Tibial artery (tissue), 4 donors: ENCODE measurements around the gene PNPLA1.

ENCODE experiments used
- DNase-seq, 2 donors: peaks; one replicate each; pipeline ENCODE4 v3.0.0-alpha.2; 2019
- H3K27ac ChIP-seq, 2 donors: fragments of 200-600 bp; sonication (generic) in 1 of 2; 1 replicate in 1 of 2; 2 replicates in 1 of 2; pipeline ENCODE4 v1.5.1; 2018 to 2019; ENCODE audit warnings: mild to moderate bottlenecking in 1 of 2
- H3K27me3 ChIP-seq, 2 donors: fragments of 200-600 bp; sonication (generic) in 1 of 2; one replicate each; pipeline versions ENCODE4 v1.5.1 to v1.6.0; 2016 to 2019
- H3K36me3 ChIP-seq, 3 donors: fragments of 200-600 bp; sonication (generic) in 2 of 3; one replicate each; pipeline ENCODE4 v1.5.1; 2016 to 2019; ENCODE audit warnings: mild to moderate bottlenecking in 2 of 3
- H3K4me1 ChIP-seq, 4 donors: fragments of 200-600 bp; sonication (generic) in 2 of 4; 1 replicate in 3 of 4; 2 replicates in 1 of 4; pipeline ENCODE4 v1.5.1; 2016 to 2019
- H3K4me3 ChIP-seq, 2 donors: fragments of 200-600 bp; sonication (generic) in 1 of 2; 1 replicate in 1 of 2; 2 replicates in 1 of 2; pipeline ENCODE4 v1.5.1; 2018 to 2019; ENCODE audit warnings: mild to moderate bottlenecking in 2 of 2
- H3K9me3 ChIP-seq, 3 donors: fragments of 200-600 bp; sonication (generic) in 1 of 3; one replicate each; pipeline ENCODE4 v1.5.1; 2016 to 2019
- CTCF ChIP-seq, 2 experiments: fragments of 200-600 bp in 1 of 2; fragments of 450-650 bp in 1 of 2; IDR thresholded peaks; one replicate each; pipeline ENCODE4 v1.5.1; 2017 to 2019; ENCODE audit warnings: antibody characterized with exemption in 2 of 2, mild to moderate bottlenecking in 1 of 2, moderate library complexity in 1 of 2
- intact Hi-C: fragments of 100-400 bp; cut with DNase I; formaldehyde crosslinking; loops from one replicate; pipeline ENCODE4 v1.15.0; 2023; ENCODE audit warnings: low total_unique reads

PNPLA1 gene

GRCh38 chr6:36289281-36289878 lies 19.5 kb downstream of the PNPLA1 start:
- no peak for DNase-seq
- Histone ChIP-seq H3K4me3 (no peak overlapping the region), H3K4me1 (no peaks in the 10 kb centered on the region), H3K27me3 (peaks cover 0 to 47% of the 10 kb centered on the region in 2 donors), H3K9me3 (no peaks in the 10 kb centered on the region), H3K36me3 (no peaks in the 10 kb centered on the region), H3K27ac (no peak overlapping the region)
- TF ChIP-seq CTCF (IDR thresholded peaks at IDR 0.05), result no peak
- intact Hi-C loops, result no loop called here

GRCh38 chr6:36290668-36291620 lies 21.1 kb downstream of the PNPLA1 start:
- peaks cover 0 to 40% of the 10 kb centered on the region in 2 donors for H3K27me3 ChIP-seq
- H3K9me3 ChIP-seq, result no peaks in the 10 kb centered on the region
- TF ChIP-seq CTCF (IDR thresholded peaks at IDR 0.05), result no peak
- no peak overlapping the region for H3K27ac ChIP-seq
- intact Hi-C loops, result no loop called here
- DNase-seq, result no peak
- H3K4me1 ChIP-seq, result no peaks in the 10 kb centered on the region
- H3K36me3 ChIP-seq, result no peaks in the 10 kb centered on the region
- no peak overlapping the region for H3K4me3 ChIP-seq

GRCh38 chr6:36292170-36292569 lies 22.3 kb downstream of the PNPLA1 start:
- H3K9me3 ChIP-seq, result no peaks in the 10 kb centered on the region
- no peak for TF ChIP-seq CTCF (IDR thresholded peaks at IDR 0.05)
- DNase-seq, result no peak
- H3K36me3 ChIP-seq, result no peaks in the 10 kb centered on the region
- peaks cover 0 to 34% of the 10 kb centered on the region in 2 donors for H3K27me3 ChIP-seq
- intact Hi-C loops, result no loop called here
- H3K4me3 ChIP-seq, result no peak overlapping the region
- no peaks in the 10 kb centered on the region for H3K4me1 ChIP-seq
- H3K27ac ChIP-seq, result no peak overlapping the region

- no peak for TF ChIP-seq CTCF (IDR thresholded peaks at IDR 0.05)
- H3K4me3 ChIP-seq, result no peak overlapping the region
- intact Hi-C loops, result no loop called here
- no peaks in the 10 kb centered on the region for H3K4me1 ChIP-seq
- no peak for DNase-seq
- no peak overlapping the region for H3K27ac ChIP-seq
- peaks cover 0 to 31% of the 10 kb centered on the region in 2 donors for H3K27me3 ChIP-seq
- H3K36me3 ChIP-seq, result no peaks in the 10 kb centered on the region
- H3K9me3 ChIP-seq, result no peaks in the 10 kb centered on the region
Observed at GRCh38 chr6:36296240-36296639, 26.4 kb downstream of the PNPLA1 start.

- TF ChIP-seq CTCF (IDR thresholded peaks at IDR 0.05), result no peak
- Histone ChIP-seq H3K27ac (no peak overlapping the region), H3K9me3 (no peaks in the 10 kb centered on the region), H3K27me3 (peaks cover 0 to 28% of the 10 kb centered on the region in 2 donors), H3K4me3 (no peak overlapping the region), H3K36me3 (no peaks in the 10 kb centered on the region), H3K4me1 (peaks cover 0 to 7% (median 2%) of the 10 kb centered on the region in 4 donors)
- intact Hi-C loops, result no loop called here
- no peak for DNase-seq
Observed at GRCh38 chr6:36297051-36297450, 27.2 kb downstream of the PNPLA1 start.
